SU-DHL-6 (cell line): ENCODE results near the gene DOCK1.

Source experiments
- H2AFZ ChIP-seq: fragments of 200-600 bp; sonication (generic); 2 replicates; pipeline ENCODE4 v1.6.1; 2014; ENCODE audit warnings: low read depth, mild to moderate bottlenecking, moderate library complexity, mixed read lengths, antibody characterized with exemption, low read length; ENCODE audit not compliant: severe bottlenecking
- H3F3A ChIP-seq: fragments of 200-600 bp; shearing (Covaris generic); 2 replicates; pipeline ENCODE4 v1.6.0; 2016; ENCODE audit warnings: antibody characterized with exemption, mild to moderate bottlenecking; ENCODE audit not compliant: insufficient read depth
- H3K27ac ChIP-seq: fragments of 200-600 bp; sonication (generic); 2 replicates; pipeline ENCODE4 v1.5.1; 2016; ENCODE audit warnings: low read depth, mild to moderate bottlenecking, low read length, moderate library complexity, mixed read lengths
- H3K27me3 ChIP-seq: fragments of 200-600 bp; sonication (generic), shearing (Covaris generic); 2 replicates; pipeline ENCODE4 v1.6.0; 2014; ENCODE audit warnings: mild to moderate bottlenecking, low read length
- H3K36me3 ChIP-seq: fragments of 200-600 bp; sonication (generic); 2 replicates; pipeline ENCODE4 v1.6.1; 2014; ENCODE audit warnings: mild to moderate bottlenecking, low read length, mixed read lengths
- H3K4me2 ChIP-seq: fragments of 300-600, 200-600 bp; shearing (Covaris generic), sonication (generic); 2 replicates; pipeline ENCODE4 v1.6.0; 2014; ENCODE audit warnings: low read length, low read depth, mild to moderate bottlenecking; ENCODE audit not compliant: poor library complexity, severe bottlenecking
- H3K4me3 ChIP-seq: fragments of 200-600 bp; sonication (generic); 2 replicates; pipeline ENCODE4 v1.5.1; 2014; ENCODE audit warnings: antibody characterized with exemption, low read length, mild to moderate bottlenecking, mixed read lengths; ENCODE audit not compliant: insufficient read depth, poor library complexity, severe bottlenecking
- H3K79me2 ChIP-seq: fragments of 200-600 bp; sonication (generic); 2 replicates; pipeline ENCODE4 v1.6.1; 2014; ENCODE audit warnings: mild to moderate bottlenecking, low read length, moderate library complexity; ENCODE audit not compliant: insufficient read depth
- H3K9ac ChIP-seq: fragments of 200-600 bp; sonication (generic); 2 replicates; pipeline ENCODE4 v1.7.0; 2014; ENCODE audit warnings: mild to moderate bottlenecking, low read length
- H3K9me2 ChIP-seq: fragments of 200-600 bp; sonication (generic); replicated peaks from 2 replicates; pipeline ENCODE4 v1.6.1; 2014; ENCODE audit warnings: low read length; ENCODE audit not compliant: insufficient read depth
- H3K9me3 ChIP-seq: fragments of 200-600 bp; sonication (generic); 2 replicates; pipeline ENCODE4 v1.6.1; 2014; ENCODE audit warnings: low read length, mixed read lengths; ENCODE audit not compliant: insufficient read depth
- H4K20me1 ChIP-seq: fragments of 200-600 bp; sonication (generic); 2 replicates; pipeline ENCODE4 v1.6.1; 2014; ENCODE audit warnings: low read depth, mild to moderate bottlenecking, antibody characterized with exemption, low read length, moderate library complexity, mixed read lengths
- CTCF ChIP-seq: fragments of 200-600 bp; sonication (generic); IDR thresholded peaks from one replicate; pipeline ENCODE4 v1.5.1; 2017; ENCODE audit warnings: antibody characterized with exemption, mild to moderate bottlenecking, low read length, moderate library complexity; ENCODE audit not compliant: insufficient read depth, poor library complexity, severe bottlenecking
- EZH2phosphoT487 ChIP-seq: fragments of 200-600 bp; sonication (generic), shearing (Covaris generic); conservative IDR thresholded peaks from 2 replicates; pipeline ENCODE4 v1.6.1; 2018; ENCODE audit warnings: mild to moderate bottlenecking, antibody characterized with exemption, low read length, moderate library complexity, mixed read lengths

Gene DOCK1

GRCh38 chr10:127016331-127016730, 111.1 kb downstream of the DOCK1 start:
- H3F3A ChIP-seq, result no peaks in the 10 kb centered on the region
- no peak overlapping the region for H2AFZ ChIP-seq
- no peaks in the 10 kb centered on the region for H3K27me3 ChIP-seq
- no peak overlapping the region for H3K9ac ChIP-seq
- no peak overlapping the region for H3K4me2 ChIP-seq
- no peaks in the 10 kb centered on the region for H3K79me2 ChIP-seq
- TF ChIP-seq EZH2phosphoT487 (no peak), CTCF (no peak)
- no peaks in the 10 kb centered on the region for H3K9me2 ChIP-seq
- H3K27ac ChIP-seq, result no peak overlapping the region
- no peak overlapping the region for H3K4me3 ChIP-seq
- H3K9me3 ChIP-seq, result no peaks in the 10 kb centered on the region
- no peaks in the 10 kb centered on the region for H4K20me1 ChIP-seq
- no peaks in the 10 kb centered on the region for H3K36me3 ChIP-seq

GRCh38 chr10:127017541-127018297, 112.5 kb downstream of the DOCK1 start:
- Histone ChIP-seq H3K9ac (no peak overlapping the region), H3F3A (no peaks in the 10 kb centered on the region), H4K20me1 (no peaks in the 10 kb centered on the region), H3K79me2 (no peaks in the 10 kb centered on the region), H2AFZ (no peak overlapping the region), H3K4me3 (no peak overlapping the region), H3K27ac (no peak overlapping the region), H3K27me3 (no peaks in the 10 kb centered on the region), H3K9me3 (no peaks in the 10 kb centered on the region), H3K4me2 (no peak overlapping the region), H3K36me3 (no peaks in the 10 kb centered on the region), H3K9me2 (no peaks in the 10 kb centered on the region)
- no peak for TF ChIP-seq EZH2phosphoT487
- TF ChIP-seq CTCF, result no peak

- Histone ChIP-seq H3K27ac (no peak overlapping the region), H3F3A (no peaks in the 10 kb centered on the region), H3K4me2 (no peak overlapping the region), H3K9me2 (no peaks in the 10 kb centered on the region), H3K36me3 (no peaks in the 10 kb centered on the region), H3K4me3 (no peak overlapping the region), H4K20me1 (no peaks in the 10 kb centered on the region), H3K9ac (no peak overlapping the region), H2AFZ (no peak overlapping the region), H3K27me3 (no peaks in the 10 kb centered on the region), H3K79me2 (no peaks in the 10 kb centered on the region), H3K9me3 (no peaks in the 10 kb centered on the region)
- no peak for TF ChIP-seq CTCF
- no peak for TF ChIP-seq EZH2phosphoT487
Measured at GRCh38 chr10:127018298-127018650, 113.0 kb downstream of the DOCK1 start.
